Kidney epithelial cell (primary cell): Measurements from ENCODE around the gene ULBP1. TPM values are rescaled to one million over a fixed set of nuclear protein-coding genes. Genes with fewer than 3 reads are reported as not detected.
"Not testable (repeated sequence)": the region's sequence is repeated elsewhere in the genome, so short reads cannot be mapped to it uniquely, and the experiment has no call there.

Experiments
- DNase-seq: peaks from one replicate; pipeline ENCODE4 v3.0.0-alpha.2; 2010; ENCODE audit warnings: low read depth
- H3K27me3 ChIP-seq: 2 replicates; pipeline ENCODE4 v1.6.0; 2011; ENCODE audit warnings: low read length; ENCODE audit not compliant: control insufficient read depth, insufficient read depth
- H3K36me3 ChIP-seq: 2 replicates; pipeline ENCODE4 v1.5.1; 2011; ENCODE audit warnings: low read length; ENCODE audit not compliant: control insufficient read depth, insufficient read depth
- H3K4me3 ChIP-seq: 2 replicates; pipeline ENCODE4 v1.5.1; 2011; ENCODE audit warnings: low read depth, mild to moderate bottlenecking, control low read depth, low read length
- CTCF ChIP-seq: IDR thresholded peaks from 2 replicates; pipeline ENCODE4 v1.5.1; 2011; ENCODE audit warnings: mild to moderate bottlenecking, moderate library complexity, low read length, control low read depth, inconsistent platforms; ENCODE audit not compliant: insufficient read depth, poor library complexity, severe bottlenecking
- total RNA-seq: library from RNA; depleted of rRNA; stranded (reverse); fragments of >200 nt; gene quantifications from 2 replicates; pipeline ENCODE4 v1.2.3, GENCODE V29; 2015

ULBP1 gene
- total RNA-seq, 1 donor from 2014 or later: 6.0 TPM

GRCh38 chr6:149936743-149937142 lies 27.0 kb upstream of the ULBP1 start:
- no peaks in the 10 kb centered on the region for H3K36me3 ChIP-seq
- no peak for TF ChIP-seq CTCF
- no peak for DNase-seq
- H3K27me3 ChIP-seq: peaks cover 53% of the 10 kb centered on the region
- no peak overlapping the region for H3K4me3 ChIP-seq

- not testable (repeated sequence) for DNase-seq, H3K36me3 ChIP-seq
- Histone ChIP-seq H3K27me3 (peaks cover 51% of the 10 kb centered on the region), H3K4me3 (peak overlapping the region; percentile 20)
Measured at GRCh38 chr6:149938013-149938570, 25.7 kb upstream of the ULBP1 start.

- no peak for TF ChIP-seq CTCF
- no peak for DNase-seq
- Histone ChIP-seq H3K27me3 (peaks cover 45% of the 10 kb centered on the region), H3K36me3 (no peaks in the 10 kb centered on the region), H3K4me3 (peak overlapping the region; percentile 20)
Measured at GRCh38 chr6:149938571-149939355, 25.0 kb upstream of the ULBP1 start.

GRCh38 chr6:149939356-149939648 lies 24.4 kb upstream of the ULBP1 start:
- TF ChIP-seq CTCF: no peak
- Histone ChIP-seq H3K4me3 (no peak overlapping the region), H3K27me3 (peaks cover 45% of the 10 kb centered on the region), H3K36me3 (no peaks in the 10 kb centered on the region)
- DNase-seq: no peak

GRCh38 chr6:149939909-149940671 lies 23.7 kb upstream of the ULBP1 start:
- no peak for DNase-seq
- no peak for TF ChIP-seq CTCF
- no peaks in the 10 kb centered on the region for H3K36me3 ChIP-seq
- peaks cover 40% of the 10 kb centered on the region for H3K27me3 ChIP-seq
- H3K4me3 ChIP-seq: no peak overlapping the region

- no peak for TF ChIP-seq CTCF
- no peaks in the 10 kb centered on the region for H3K36me3 ChIP-seq
- H3K27me3 ChIP-seq: peaks cover 40% of the 10 kb centered on the region
- no peak overlapping the region for H3K4me3 ChIP-seq
- no peak for DNase-seq
Measured at GRCh38 chr6:149940672-149940982, 23.1 kb upstream of the ULBP1 start.
